Liver (tissue), 9 donors: Measurements from ENCODE around the gene ETV3L. TPM values are rescaled to one million over a fixed set of nuclear protein-coding genes. Genes with fewer than 3 reads are reported as not detected.

ENCODE experiments used
- DNase-seq: peaks from one replicate; pipeline ENCODE4 v3.0.0-alpha.2; 2017; ENCODE audit warnings: low spot score
- H3K27ac ChIP-seq, 2 donors: one replicate each; pipeline ENCODE4 v1.7.0; 2013; ENCODE audit warnings: inconsistent platforms in 2 of 2, low read length in 2 of 2, control low read depth in 1 of 2, low read depth in 1 of 2, mild to moderate bottlenecking in 1 of 2
- H3K27me3 ChIP-seq, 4 donors: one replicate each; pipeline versions ENCODE4 v1.6.1 to v1.7.0; 2013; ENCODE audit warnings: low read length in 3 of 4, inconsistent platforms in 1 of 4, mild to moderate bottlenecking in 1 of 4, moderate library complexity in 1 of 4; ENCODE audit not compliant: control insufficient read depth in 4 of 4, insufficient read depth in 4 of 4
- H3K36me3 ChIP-seq, 4 donors: one replicate each; pipeline versions ENCODE4 v1.6.1 to v1.7.0; 2013; ENCODE audit warnings: low read length in 3 of 4, mild to moderate bottlenecking in 3 of 4, low read depth in 1 of 4, moderate library complexity in 1 of 4; ENCODE audit not compliant: control insufficient read depth in 4 of 4, insufficient read depth in 3 of 4
- H3K4me1 ChIP-seq, 4 donors: one replicate each; pipeline versions ENCODE4 v1.6.1 to v1.7.0; 2013; ENCODE audit warnings: low read length in 3 of 4, mild to moderate bottlenecking in 3 of 4, moderate library complexity in 1 of 4; ENCODE audit not compliant: control insufficient read depth in 4 of 4, insufficient read depth in 4 of 4
- H3K4me3 ChIP-seq, 3 donors: one replicate each; pipeline versions ENCODE4 v1.6.1 to v1.7.0; 2013; ENCODE audit warnings: low read length in 3 of 3, control low read depth in 1 of 3, low read depth in 1 of 3, mild to moderate bottlenecking in 1 of 3
- H3K9ac ChIP-seq, 2 donors: one replicate each; pipeline ENCODE4 v1.7.0; 2013; ENCODE audit warnings: low read length in 2 of 2, mild to moderate bottlenecking in 2 of 2, moderate library complexity in 2 of 2, control low read depth in 1 of 2, low read depth in 1 of 2
- H3K9me3 ChIP-seq, 4 donors: one replicate each; pipeline versions ENCODE4 v1.6.1 to v1.7.0; 2013; ENCODE audit warnings: low read length in 3 of 4; ENCODE audit not compliant: control insufficient read depth in 4 of 4
- CTCF ChIP-seq: fragments of 150-350 bp; IDR thresholded peaks from 2 replicates; pipeline ENCODE4 v1.5.1; 2017; ENCODE audit warnings: improper control_type of control experiment, low read depth, low read length; ENCODE audit not compliant: missing input control
- EGR1 ChIP-seq, 2 donors: IDR thresholded peaks; 2 replicates each; pipeline ENCODE4 v1.6.1; 2016 to 2018; ENCODE audit warnings: antibody characterized with exemption in 2 of 2, low read depth in 2 of 2
- FOXA1 ChIP-seq: IDR thresholded peaks from 2 replicates; pipeline ENCODE4 v1.6.1; 2016; ENCODE audit warnings: antibody characterized with exemption
- FOXA2 ChIP-seq: IDR thresholded peaks from 2 replicates; pipeline ENCODE4 v1.6.1; 2016; ENCODE audit warnings: antibody characterized with exemption
- GABPA ChIP-seq, 2 donors: IDR thresholded peaks in 1 of 2; conservative IDR thresholded peaks in 1 of 2; 2 replicates each; pipeline ENCODE4 v1.6.1; 2016; ENCODE audit warnings: antibody characterized with exemption in 2 of 2, mild to moderate bottlenecking in 1 of 2, moderate library complexity in 1 of 2
- HNF4A ChIP-seq, 2 donors: conservative IDR thresholded peaks; 2 replicates each; pipeline ENCODE4 v1.6.1; 2016; ENCODE audit warnings: antibody characterized with exemption in 2 of 2, mild to moderate bottlenecking in 2 of 2
- HNF4G ChIP-seq: IDR thresholded peaks from 2 replicates; pipeline ENCODE4 v1.6.1; 2016; ENCODE audit warnings: antibody characterized with exemption
- NR2F2 ChIP-seq: IDR thresholded peaks from 2 replicates; pipeline ENCODE4 v1.6.1; 2016; ENCODE audit warnings: antibody characterized with exemption
- RAD21 ChIP-seq, 2 donors: IDR thresholded peaks; 2 replicates each; pipeline ENCODE4 v1.6.1; 2016; ENCODE audit warnings: antibody characterized with exemption in 2 of 2, mild to moderate bottlenecking in 2 of 2
- REST ChIP-seq: IDR thresholded peaks from 2 replicates; pipeline ENCODE4 v1.6.1; 2016; ENCODE audit warnings: antibody characterized with exemption, mild to moderate bottlenecking
- RXRA ChIP-seq, 2 donors: IDR thresholded peaks; 2 replicates each; pipeline ENCODE4 v1.6.1; 2017 to 2018; ENCODE audit warnings: antibody characterized with exemption in 2 of 2, mild to moderate bottlenecking in 1 of 2
- SP1 ChIP-seq: IDR thresholded peaks from 2 replicates; pipeline ENCODE4 v1.6.1; 2018; ENCODE audit warnings: antibody characterized with exemption, mild to moderate bottlenecking
- TAF1 ChIP-seq: conservative IDR thresholded peaks from 2 replicates; pipeline ENCODE4 v1.6.1; 2016; ENCODE audit warnings: antibody characterized with exemption, mild to moderate bottlenecking
- YY1 ChIP-seq: IDR thresholded peaks from 2 replicates; pipeline ENCODE4 v1.6.1; 2016; ENCODE audit warnings: antibody characterized with exemption, mild to moderate bottlenecking
- WGBS: extraction: QIAGEN DNeasy Blood & Tissue Kit; methylation state at CpG from one replicate; pipeline ENCODE4 v1.1.7; 2013; 5-methylcytosine and 5-hydroxymethylcytosine counted together
- polyA plus RNA-seq, 2 donors: library from polyadenylated mRNA; stranded (reverse) in 1 of 2; unstranded in 1 of 2; fragments of 200-250 nt in 1 of 2; fragments of >200 nt in 1 of 2; fragmentation: Nextera tagmentation in 1 of 2; extraction: Ambion mirVana in 1 of 2; gene quantifications; one replicate each; pipeline versions ENCODE4 v1.2.1 to v1.2.3, GENCODE V29; 2013 to 2015
- total RNA-seq, 2 donors: library from RNA; depleted of rRNA; stranded (reverse); fragments of >200 nt; gene quantifications; one replicate each; pipeline ENCODE4 v1.2.3, GENCODE V29; 2014
- TF ChIP-seq, protein P1 (sequence below): IDR thresholded peaks from 2 replicates; pipeline ENCODE4 v1.6.1; 2016; ENCODE audit warnings: antibody characterized with exemption
- TF ChIP-seq, protein P2 (sequence below): IDR thresholded peaks from 2 replicates; pipeline ENCODE4 v1.6.1; 2016; ENCODE audit warnings: antibody characterized with exemption
- TF ChIP-seq, protein P3 (sequence below): IDR thresholded peaks from 2 replicates; pipeline ENCODE4 v1.6.1; 2016; ENCODE audit warnings: antibody characterized with exemption
- donor health status: healthy.
- donor health status: healthy.
- donor health status: healthy.
- donor health status: healthy.
- donor health status: healthy.

The ETV3L gene
- total and polyA plus RNA-seq, 4 donors, result not detected

- Histone ChIP-seq H3K9me3 (no peaks in the 10 kb centered on the region), H3K36me3 (no peaks in the 10 kb centered on the region), H3K27me3 (no peaks in the 10 kb centered on the region), H3K4me3 (peak overlapping the region in 1 of 3 donors; percentile 80), H3K9ac (peak overlapping the region in 1 of 2 donors; percentile 1), H3K4me1 (peaks cover 12 to 32% (median 25%) of the 10 kb centered on the region in 4 donors), H3K27ac (no peak overlapping the region)
- 56% methylated on average over 6 of the region's 6 CpGs for WGBS
- DNase-seq, result no peak
- TF ChIP-seq, protein P1, sequence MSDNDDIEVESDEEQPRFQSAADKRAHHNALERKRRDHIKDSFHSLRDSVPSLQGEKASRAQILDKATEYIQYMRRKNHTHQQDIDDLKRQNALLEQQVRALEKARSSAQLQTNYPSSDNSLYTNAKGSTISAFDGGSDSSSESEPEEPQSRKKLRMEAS, result no peak
- TF ChIP-seq FOXA1 (no peak), TAF1 (no peak), YY1 (no peak), FOXA2 (no peak), SP1 (no peak)
- TF ChIP-seq, protein P2, sequence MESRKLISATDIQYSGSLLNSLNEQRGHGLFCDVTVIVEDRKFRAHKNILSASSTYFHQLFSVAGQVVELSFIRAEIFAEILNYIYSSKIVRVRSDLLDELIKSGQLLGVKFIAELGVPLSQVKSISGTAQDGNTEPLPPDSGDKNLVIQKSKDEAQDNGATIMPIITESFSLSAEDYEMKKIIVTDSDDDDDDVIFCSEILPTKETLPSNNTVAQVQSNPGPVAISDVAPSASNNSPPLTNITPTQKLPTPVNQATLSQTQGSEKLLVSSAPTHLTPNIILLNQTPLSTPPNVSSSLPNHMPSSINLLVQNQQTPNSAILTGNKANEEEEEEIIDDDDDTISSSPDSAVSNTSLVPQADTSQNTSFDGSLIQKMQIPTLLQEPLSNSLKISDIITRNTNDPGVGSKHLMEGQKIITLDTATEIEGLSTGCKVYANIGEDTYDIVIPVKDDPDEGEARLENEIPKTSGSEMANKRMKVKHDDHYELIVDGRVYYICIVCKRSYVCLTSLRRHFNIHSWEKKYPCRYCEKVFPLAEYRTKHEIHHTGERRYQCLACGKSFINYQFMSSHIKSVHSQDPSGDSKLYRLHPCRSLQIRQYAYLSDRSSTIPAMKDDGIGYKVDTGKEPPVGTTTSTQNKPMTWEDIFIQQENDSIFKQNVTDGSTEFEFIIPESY, result no peak
These were observed 55.3 kb downstream of the ETV3L start for GRCh38 chr1:157044326-157044725.

DNA sequence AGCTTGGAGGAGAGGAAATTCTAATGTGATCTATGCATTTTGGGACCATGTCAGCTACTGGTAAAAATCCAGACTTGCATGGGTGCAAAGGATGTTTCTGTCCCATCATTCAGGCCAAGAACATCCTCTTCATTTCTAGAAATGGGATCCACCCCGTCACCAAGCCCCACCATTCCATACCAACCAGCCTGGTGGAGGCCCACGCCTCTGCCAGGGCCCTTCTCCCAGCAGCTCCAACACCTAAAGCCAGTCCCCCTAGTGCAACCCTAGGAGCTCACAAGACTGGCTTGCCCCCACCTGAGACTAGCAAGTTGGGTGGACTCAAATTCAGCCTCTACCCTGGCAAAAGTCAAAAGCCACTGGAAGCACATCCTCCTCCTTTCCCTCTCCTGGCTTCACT is 55.9 kb downstream of the ETV3L start:
- WGBS, result 86% methylated on average over 2 of the region's 2 CpGs
- Histone ChIP-seq H3K36me3 (no peaks in the 10 kb centered on the region), H3K4me3 (peak overlapping the region in 2 of 3 donors; percentile 5 to 12), H3K4me1 (peaks cover 12 to 32% (median 27%) of the 10 kb centered on the region in 4 donors), H3K9me3 (no peaks in the 10 kb centered on the region), H3K27me3 (no peaks in the 10 kb centered on the region), H3K27ac (no peak overlapping the region), H3K9ac (no peak overlapping the region)
- no peak for DNase-seq
- TF ChIP-seq NR2F2 (no peak), YY1 (no peak), SP1 (no peak)

DNA sequence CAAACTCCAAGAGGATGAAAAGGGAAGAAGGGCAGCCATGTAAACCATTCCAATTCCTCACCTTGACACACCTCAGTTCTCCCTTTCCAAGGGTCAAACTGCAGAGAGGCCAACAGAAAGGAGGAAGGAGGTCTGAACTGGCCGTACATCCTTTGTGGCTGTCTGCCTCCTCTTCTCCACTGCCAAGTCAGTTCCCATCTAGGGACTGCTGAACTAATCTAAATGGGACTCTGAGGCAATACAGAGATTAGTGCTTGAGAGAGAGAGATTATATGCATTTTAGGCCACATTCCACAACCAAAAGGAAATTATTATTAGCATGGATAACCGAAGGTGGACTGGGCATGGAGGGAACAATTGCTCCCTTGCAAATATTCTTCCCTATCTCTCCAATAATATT is 56.8 kb downstream of the ETV3L start:
- H3K4me3 ChIP-seq, result no peak overlapping the region
- TF ChIP-seq RXRA (IDR thresholded peaks at IDR 0.05) (no peak), RAD21 (IDR thresholded peaks at IDR 0.05) (no peak), SP1 (no peak), FOXA2 (no peak), YY1 (no peak), HNF4A (conservative IDR thresholded peaks at IDR 0.05) (no peak), NR2F2 (no peak), REST (no peak), GABPA (IDR thresholded peaks at IDR 0.05 in 1 of 2, conservative IDR thresholded peaks at IDR 0.05 in 1 of 2) (no peak), CTCF (no peak), HNF4G (no peak), EGR1 (IDR thresholded peaks at IDR 0.05; ENCODE audit: low read depth in 2 of 2) (no peak), FOXA1 (no peak)
- TF ChIP-seq, protein P1, result no peak
- TF ChIP-seq, protein P3, sequence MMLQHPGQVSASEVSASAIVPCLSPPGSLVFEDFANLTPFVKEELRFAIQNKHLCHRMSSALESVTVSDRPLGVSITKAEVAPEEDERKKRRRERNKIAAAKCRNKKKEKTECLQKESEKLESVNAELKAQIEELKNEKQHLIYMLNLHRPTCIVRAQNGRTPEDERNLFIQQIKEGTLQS, result no peak
- TF ChIP-seq, protein P2, result no peak
- 68% methylated on average over 2 of the region's 2 CpGs for WGBS
- no peaks in the 10 kb centered on the region for H3K9me3 ChIP-seq
- peaks cover 12 to 32% (median 28%) of the 10 kb centered on the region in 4 donors for H3K4me1 ChIP-seq
- H3K27me3 ChIP-seq, result no peaks in the 10 kb centered on the region
- H3K36me3 ChIP-seq, result no peaks in the 10 kb centered on the region
- H3K9ac ChIP-seq, result no peak overlapping the region
- no peak overlapping the region for H3K27ac ChIP-seq
- no peak for DNase-seq
